Measurements from ENCODE around the gene HSD3B1.
"Not testable (repeated sequence)": the region's sequence is repeated elsewhere in the genome, so short reads cannot be mapped to it uniquely, and the experiment has no call there.

Gene HSD3B1

GRCh38 chr1:119556423-119556822, 49.4 kb downstream of the HSD3B1 start:
- DNase-seq, result no peak

GRCh38 chr1:119560402-119560801, 53.4 kb downstream of the HSD3B1 start:
- not testable (repeated sequence) for DNase-seq

DNA sequence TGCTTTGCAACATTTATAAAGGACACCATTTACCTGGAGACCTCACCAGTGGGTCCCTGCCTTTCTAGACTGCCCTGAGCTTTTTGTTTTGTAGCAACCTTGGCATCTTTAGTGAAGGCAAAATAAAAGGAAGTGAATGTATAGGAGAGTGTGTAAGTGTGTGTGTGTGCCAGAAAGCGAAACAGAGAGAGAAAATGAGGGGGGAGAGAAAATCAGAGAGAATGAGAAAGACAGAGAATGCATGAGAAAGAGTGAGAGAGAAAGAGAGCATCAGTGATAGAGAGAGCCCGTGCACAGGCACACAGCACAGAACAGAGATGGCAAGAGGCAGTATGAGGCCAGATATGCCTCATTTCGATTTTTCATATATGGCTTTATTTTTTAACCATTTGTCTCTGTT, 57.5 kb downstream of the HSD3B1 start:
- no peak for DNase-seq
